CD4-positive, alpha-beta T cell treated with Interleukin-17A for 1 hour (primary cell): ENCODE results near the gene IGIP.
"Not testable (repeated sequence)": the region's sequence is repeated elsewhere in the genome, so short reads cannot be mapped to it uniquely, and the experiment has no call there.

Experiments used
- DNase-seq: peaks from one replicate; pipeline ENCODE4 v3.0.0-alpha.2; 2020

Gene IGIP

GRCh38 chr5:140143521-140144258, 18.0 kb downstream of the IGIP start:
- no peak for DNase-seq

- DNase-seq, result no peak
Measured at GRCh38 chr5:140145256-140145655, 19.5 kb downstream of the IGIP start.

- DNase-seq, result peak; percentile 48
Measured at GRCh38 chr5:140145818-140146522, 20.2 kb downstream of the IGIP start.

DNA sequence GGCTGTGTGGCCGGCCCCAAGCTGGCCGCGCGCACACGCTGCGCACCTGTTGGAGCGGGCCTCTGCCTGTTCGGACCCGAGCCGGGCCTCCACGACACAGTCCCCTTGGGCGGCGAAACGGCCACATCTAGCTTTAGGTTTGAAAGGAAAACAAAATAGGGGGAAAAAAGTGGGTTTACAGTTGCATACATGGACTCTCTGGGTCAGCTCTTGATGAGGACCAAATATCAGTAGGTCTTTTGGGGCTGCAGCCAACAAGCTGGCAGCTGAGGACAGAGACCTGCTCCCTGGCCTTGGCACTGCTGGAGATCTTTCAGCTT, 20.7 kb downstream of the IGIP start:
- no peak for DNase-seq

GRCh38 chr5:140147460-140147859, 21.7 kb downstream of the IGIP start:
- no peak for DNase-seq

- no peak for DNase-seq
Measured at GRCh38 chr5:140148508-140148907, 22.8 kb downstream of the IGIP start.

- DNase-seq, result no peak
Measured at GRCh38 chr5:140150201-140150600, 24.5 kb downstream of the IGIP start.

GRCh38 chr5:140151144-140152021, 25.6 kb downstream of the IGIP start:
- no peak for DNase-seq

DNA sequence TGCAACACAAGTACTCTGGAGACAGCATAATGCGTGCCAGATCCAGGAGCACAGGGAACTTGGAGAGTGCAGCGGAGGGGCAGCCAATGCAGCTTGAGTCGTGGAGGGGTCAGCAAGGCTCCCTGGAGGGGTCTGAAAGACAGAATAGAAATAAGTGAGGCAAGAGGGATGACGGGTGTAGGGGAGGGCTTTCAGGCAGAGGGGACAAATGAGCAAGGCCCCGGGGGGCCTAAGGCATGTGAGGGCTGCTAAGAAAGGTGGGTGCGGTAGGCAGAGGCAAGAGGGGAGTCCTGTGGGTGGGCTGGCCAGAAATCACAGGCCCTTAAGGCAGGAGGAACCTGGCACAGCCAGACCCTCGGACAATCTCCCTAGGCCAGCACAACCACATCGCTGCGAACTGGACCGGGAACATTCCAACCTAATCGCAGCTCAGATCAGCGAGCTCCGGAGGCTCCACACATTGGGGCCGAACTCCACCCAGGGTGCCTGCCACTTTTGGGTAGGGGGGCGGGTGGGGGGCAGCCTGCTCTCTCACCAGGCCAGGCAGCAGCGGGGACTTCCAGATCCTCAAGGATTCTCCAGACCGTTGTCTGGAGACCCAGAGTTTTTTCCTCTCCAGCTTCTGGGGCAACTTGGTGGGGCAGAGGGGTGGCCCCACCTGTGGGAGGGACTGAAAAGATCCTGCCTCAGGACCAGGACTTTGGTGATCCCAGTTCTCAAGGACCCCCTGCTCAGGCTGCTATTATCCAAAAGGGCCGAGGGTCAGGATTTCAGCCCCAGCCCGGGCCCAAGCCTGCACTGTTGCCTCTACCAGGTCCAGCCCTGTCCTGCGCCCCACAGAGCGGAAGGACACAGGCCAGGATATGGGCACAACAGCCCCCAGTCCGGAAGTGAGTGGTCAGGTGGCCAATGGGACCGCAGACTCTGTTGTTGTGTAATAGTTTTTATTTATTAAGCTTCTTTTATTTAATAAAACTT, 26.6 kb downstream of the IGIP start:
- no peak for DNase-seq

GRCh38 chr5:140153255-140153654, 27.5 kb downstream of the IGIP start:
- DNase-seq, result no peak

DNA sequence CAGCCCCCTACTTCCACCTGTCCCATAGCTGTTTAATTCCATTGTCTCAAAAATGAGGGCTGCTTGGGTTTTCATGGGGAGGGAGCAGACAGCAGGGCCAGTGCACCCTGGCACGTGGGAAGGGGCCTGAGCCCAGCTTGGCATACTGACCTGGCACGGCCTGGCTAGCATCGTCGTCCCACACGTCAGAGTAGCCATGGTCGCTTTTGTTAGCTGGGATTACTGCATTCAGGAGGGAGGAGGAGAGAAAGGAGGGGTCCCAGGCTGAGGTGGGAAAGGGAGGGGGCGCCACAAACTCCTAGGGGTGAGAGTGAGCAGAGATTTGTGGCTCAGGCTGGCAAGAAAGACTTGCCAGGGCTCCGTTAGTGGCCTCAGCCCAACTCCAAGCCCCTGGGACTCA, 28.2 kb downstream of the IGIP start:
- no peak for DNase-seq

- not testable (repeated sequence) for DNase-seq
Measured at GRCh38 chr5:140154710-140155381, 29.1 kb downstream of the IGIP start.

DNA sequence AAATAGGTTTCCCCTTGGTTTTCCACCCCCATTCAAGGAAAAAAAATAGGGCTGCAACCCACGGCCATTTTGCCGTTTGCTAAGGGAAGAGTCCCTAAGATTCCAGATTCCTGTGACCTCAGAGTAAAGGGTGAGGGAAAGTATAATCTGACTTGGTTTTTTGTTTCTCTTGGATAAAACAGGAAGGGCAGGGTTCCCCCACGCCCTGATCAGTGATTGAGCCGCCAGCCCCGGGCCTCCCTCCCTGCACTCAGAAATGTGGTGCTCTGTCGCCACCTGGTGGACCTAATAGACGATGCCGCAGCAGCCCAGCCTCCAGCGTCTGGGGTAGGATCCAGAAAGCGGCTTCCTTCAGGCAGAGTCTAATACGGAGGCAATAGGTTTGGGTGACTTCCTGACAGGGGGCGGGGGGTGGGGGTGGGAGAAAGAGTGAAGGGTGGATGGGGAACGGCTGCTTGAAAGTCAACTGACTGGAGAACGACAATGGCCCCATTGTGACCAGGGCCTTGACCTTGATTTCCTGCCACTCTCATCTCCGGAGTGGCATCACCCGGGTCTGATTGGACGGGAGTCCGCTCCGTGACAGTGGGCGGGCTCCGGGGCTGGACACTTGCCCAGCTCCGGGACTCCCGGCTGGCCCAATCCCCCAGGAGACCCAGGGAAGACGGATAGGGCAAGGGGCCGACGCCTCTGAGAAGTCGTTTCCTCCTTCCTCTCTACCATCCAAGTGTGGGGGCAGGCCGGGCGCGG, 31.5 kb downstream of the IGIP start:
- DNase-seq, result peak; percentile 89

DNA sequence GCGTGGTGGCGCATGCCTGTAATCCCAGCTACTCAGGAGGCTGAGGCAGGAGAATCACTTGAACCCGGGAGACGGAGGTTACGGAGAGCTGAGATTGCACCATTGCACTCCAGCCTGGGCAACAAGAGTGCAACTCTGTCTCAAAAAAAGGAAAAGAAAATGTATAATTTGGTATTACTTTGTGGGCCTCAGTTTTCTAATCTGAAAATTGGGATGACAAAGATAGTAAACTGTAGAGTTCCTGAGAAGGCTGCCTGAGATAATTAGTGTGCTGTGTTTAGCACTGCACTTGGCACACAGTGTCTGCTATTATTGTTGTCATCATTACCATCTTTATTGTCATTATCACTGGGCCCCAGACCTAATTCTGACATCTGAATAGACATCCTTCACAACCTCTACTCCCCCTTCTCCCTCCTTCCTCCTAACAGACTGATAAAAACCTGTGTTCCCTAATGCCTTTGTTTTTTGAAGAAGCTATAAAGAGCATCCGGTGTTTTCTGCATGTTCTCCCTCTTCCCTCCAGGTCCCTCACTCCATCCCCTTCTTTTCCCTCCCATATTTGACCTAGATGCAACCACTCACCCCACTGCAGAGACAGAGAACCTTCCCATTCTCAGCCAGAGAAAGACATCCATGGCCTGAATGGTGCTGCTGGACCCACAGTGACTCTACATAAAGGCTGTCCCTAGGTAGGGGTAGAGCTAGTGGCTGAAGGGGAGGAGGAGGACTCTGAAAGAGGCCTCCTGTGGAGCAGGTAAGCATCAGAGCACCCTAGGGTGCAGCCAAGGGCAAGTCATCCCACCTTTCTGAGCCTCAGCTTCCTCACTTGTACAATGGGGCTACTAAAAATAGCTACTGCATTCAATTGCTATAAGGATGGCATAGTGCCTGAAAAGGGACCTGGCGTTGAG, 33.5 kb downstream of the IGIP start:
- DNase-seq, result no peak

DNA sequence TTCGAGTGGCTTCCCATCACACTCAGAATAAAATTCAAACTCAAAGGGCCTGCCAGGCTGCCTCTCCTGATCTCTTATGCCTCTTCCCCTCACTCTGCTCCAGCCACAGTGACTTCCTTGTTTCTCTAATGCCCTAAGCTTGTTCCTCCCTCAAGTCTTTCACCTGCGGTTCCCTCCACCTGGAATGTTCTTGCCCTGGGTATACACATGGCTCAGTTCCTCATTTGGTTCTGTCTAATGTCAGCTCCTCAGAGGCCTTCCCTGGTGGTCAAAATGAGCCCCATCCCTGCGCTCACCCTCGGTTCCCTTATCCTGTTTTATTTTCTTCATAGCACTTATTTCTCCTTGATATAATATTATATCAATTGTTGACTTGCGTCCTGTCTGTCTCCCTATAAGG, 36.5 kb downstream of the IGIP start:
- DNase-seq, result no peak

GRCh38 chr5:140162781-140163180, 37.0 kb downstream of the IGIP start:
- no peak for DNase-seq

GRCh38 chr5:140165101-140165922, 39.6 kb downstream of the IGIP start:
- DNase-seq, result no peak

- DNase-seq, result no peak
Measured at GRCh38 chr5:140165923-140166270, 40.2 kb downstream of the IGIP start.

GRCh38 chr5:140166911-140167310, 41.2 kb downstream of the IGIP start:
- DNase-seq, result no peak
